ENCODE results near the gene TUSC2.
A peak's percentile ranks its signal among the peaks of the same experiment; 100 is the strongest.

The TUSC2 gene

DNA sequence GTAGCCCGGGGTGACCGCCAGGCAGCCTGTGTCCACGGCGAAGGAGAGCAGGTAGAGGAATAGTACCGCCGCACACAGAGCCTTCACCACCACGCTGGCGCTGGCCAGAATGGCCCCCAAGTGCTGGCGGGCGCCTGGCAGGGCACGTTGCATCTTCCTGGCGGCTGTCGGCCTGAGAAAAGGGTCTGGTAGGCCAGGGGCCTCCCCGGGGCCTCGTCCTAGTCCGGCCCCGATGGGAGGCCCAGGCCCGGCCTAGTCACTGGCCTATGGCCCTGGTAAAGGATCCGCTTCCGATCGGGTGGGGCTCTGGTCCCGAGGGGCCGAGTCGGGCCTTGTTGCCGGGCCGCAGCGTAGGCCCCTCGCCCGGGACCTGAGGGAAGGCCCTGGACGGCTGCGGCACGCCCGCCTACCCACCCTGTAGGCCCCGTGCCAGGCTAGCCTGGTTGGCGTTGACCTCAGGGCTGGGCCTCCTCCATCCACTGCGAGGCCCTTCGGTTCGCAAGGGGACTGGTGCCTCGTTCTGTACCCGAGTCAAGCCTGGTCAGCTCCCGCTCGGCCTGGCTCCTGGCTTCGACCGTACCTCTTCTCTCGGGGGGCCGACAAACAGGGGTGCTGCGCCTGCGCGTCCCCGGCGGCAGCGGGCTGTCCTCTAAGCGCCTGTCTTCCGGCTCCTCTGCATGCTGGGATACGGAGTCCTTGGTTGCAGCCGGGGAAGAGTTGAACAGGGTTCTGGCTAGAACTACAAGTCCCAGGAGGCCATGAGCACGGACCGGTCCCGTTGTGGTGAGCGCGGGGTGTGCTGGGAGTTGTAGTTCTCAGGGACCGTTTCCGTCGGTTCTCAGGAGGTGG lies 31.1 kb upstream of the TUSC2 start, which contains the start of gene TMEM115:
TMEM115 (minus strand) TSS at position 611 of the 849 bp plus-strand sequence; CDS start at position 153, 458 bp downstream.
- TF ChIP-seq, protein P1, sequence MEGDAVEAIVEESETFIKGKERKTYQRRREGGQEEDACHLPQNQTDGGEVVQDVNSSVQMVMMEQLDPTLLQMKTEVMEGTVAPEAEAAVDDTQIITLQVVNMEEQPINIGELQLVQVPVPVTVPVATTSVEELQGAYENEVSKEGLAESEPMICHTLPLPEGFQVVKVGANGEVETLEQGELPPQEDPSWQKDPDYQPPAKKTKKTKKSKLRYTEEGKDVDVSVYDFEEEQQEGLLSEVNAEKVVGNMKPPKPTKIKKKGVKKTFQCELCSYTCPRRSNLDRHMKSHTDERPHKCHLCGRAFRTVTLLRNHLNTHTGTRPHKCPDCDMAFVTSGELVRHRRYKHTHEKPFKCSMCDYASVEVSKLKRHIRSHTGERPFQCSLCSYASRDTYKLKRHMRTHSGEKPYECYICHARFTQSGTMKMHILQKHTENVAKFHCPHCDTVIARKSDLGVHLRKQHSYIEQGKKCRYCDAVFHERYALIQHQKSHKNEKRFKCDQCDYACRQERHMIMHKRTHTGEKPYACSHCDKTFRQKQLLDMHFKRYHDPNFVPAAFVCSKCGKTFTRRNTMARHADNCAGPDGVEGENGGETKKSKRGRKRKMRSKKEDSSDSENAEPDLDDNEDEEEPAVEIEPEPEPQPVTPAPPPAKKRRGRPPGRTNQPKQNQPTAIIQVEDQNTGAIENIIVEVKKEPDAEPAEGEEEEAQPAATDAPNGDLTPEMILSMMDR (IDR thresholded peaks at IDR 0.05; ENCODE audit: low read depth, low read length, missing control alignments), result no peak
- DNase-seq (ENCODE audit: low read depth), result peak; percentile 97
- peak within 1 kb of the TSS; percentile 70 for H3K4me3 ChIP-seq (ENCODE audit: low read depth, low read length)

DNA sequence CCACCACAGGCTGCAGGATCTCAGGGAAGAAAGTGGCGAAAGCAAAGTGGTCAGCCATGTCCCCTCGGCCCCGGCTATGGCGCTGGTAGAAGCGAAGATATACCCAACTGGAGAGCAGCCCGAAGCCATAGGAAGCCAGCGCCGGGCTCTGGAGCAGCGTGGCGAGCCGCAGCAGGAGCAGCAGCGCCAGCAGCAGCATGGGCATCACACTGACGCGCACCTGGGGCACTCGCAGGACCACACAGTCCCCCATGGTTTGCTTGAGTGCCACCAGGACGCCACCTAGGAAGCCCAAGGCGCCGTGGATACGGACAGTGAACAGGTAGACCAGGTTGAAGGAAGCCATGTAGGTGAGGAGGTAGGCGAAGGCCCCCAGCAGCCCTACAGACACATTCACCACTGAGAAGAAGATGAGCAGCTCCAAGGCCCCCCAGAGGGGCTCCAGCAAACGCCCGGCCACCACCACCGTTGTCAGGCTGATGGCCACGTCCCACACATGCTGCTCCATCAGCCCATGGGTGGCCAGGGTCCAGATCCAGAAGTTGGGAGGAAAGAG lies 30.4 kb upstream of the TUSC2 start:
- H3K4me3 ChIP-seq (ENCODE audit: low read depth, low read length), result peak overlapping the region; percentile 70
- no peak for DNase-seq (ENCODE audit: low read depth)
- TF ChIP-seq, protein P1 (IDR thresholded peaks at IDR 0.05; ENCODE audit: low read depth, low read length, missing control alignments), result no peak

DNA sequence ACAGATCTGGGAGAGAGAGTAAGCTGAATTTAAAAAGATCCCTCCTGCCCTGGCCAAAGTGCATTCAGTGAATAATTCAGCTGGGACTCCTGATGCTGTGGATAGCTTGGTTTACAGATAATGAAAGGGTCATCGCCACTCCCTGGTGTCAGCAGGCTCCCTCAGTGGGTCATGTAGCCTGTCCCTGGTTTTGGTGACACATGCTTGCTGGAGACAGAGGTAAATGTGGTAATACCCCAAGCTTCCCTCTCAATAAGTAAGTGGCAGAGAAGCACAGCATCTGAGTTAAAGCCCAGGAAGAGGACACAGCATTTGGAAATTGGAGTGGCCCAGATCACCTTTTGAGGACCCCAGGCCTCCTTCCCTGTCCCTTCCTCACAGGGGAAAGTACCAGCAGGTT lies 29.5 kb upstream of the TUSC2 start:
- TF ChIP-seq, protein P1 (IDR thresholded peaks at IDR 0.05; ENCODE audit: low read depth, low read length, missing control alignments), result no peak
- peak overlapping the region; percentile 70 for H3K4me3 ChIP-seq (ENCODE audit: low read depth, low read length)
- DNase-seq (ENCODE audit: low read depth), result no peak

DNA sequence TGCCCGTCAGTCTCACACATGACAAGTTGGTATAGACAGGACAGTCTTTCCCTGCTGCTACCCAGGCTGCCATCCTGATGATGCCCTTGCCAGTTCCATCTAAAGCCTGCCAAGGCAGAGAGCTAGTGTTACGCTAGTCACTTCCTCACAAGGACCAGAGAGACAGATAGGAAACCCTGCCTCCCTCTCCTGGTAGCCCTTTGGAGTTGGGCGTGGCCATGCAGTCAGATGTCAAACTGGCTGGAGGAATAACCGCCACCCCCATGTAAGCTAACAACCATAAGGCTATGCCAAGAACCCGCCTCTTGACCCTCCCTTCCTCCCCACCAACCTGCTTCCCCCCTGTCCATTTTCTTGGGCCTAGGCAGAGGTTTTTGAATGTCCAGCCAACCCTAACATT lies 28.5 kb upstream of the TUSC2 start:
- H3K4me3 ChIP-seq (ENCODE audit: low read depth, low read length), result no peak overlapping the region; the same call in 1 of the 2 replicates

DNA sequence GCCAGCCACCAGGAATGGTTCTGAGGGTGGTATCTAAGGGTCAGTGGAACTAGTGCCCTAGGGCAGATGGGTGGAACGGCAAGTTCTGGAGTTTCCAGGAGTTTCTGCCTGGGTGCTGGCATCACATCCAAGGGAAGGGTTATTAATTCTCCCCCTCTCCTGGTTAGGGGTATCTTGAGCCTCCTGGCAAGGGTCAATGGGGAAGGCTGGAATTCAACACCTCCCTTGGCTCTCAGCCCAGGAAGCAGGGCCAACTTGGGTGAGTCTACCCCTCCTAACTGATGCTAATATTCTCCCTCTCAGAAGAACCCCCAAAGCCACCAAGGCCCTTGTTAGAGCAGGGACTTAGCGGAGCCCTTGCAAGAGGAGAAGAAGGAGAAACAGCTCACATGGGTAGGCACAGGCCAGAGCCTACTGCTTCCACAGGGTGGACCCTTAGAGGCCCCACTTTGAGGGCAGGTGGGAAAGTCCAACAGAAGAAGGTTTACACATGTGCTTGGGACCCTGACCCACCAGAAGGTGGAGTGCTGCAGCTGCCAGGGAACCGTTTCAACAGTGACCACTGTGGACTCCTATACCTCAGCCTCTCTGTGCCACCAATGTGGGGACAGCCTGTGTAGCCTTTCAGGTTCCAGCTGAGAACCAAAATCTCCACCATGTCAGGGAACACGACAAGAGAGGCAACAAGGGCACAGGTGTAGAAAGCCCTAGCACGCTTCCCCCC lies 28.0 kb upstream of the TUSC2 start:
- no peak overlapping the region for H3K4me3 ChIP-seq (ENCODE audit: low read depth, low read length)
- TF ChIP-seq, protein P1 (IDR thresholded peaks at IDR 0.05; ENCODE audit: low read depth, low read length, missing control alignments), result no peak
- DNase-seq (ENCODE audit: low read depth), result no peak

More for the DNA sequence above, 28.5 kb upstream of the TUSC2 start:
- DNase-seq (ENCODE audit: low read depth), result no peak
- TF ChIP-seq, protein P1 (IDR thresholded peaks at IDR 0.05; ENCODE audit: low read depth, low read length, missing control alignments), result no peak

DNA sequence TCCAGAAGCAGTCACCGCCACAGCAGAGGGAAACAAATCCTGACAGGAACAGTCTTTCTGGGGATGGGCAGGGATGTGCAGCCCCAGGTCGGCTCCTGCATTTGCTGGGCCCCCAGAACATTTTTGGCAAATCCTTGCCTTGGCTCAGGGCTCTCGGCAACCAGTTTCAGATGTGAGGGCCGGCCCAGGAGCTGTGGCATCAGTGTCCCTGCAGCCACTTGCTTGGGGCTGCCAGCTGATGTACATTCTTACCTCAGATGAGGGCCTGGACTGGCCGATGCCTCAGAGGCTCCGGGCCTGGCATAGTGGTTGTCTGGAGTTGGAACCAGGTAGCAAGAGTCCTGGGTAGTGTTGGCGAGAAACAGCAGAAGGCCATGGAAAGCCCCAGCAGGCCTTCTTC lies 26.8 kb upstream of the TUSC2 start:
- no peak for DNase-seq (ENCODE audit: low read depth)
- TF ChIP-seq, protein P1 (IDR thresholded peaks at IDR 0.05; ENCODE audit: low read depth, low read length, missing control alignments), result no peak
- H3K4me3 ChIP-seq (ENCODE audit: low read depth, low read length), result no peak overlapping the region
